Transverse colon (tissue), 4 donors: ENCODE measurements around the gene EPC2. TPM values are rescaled to one million over a fixed set of nuclear protein-coding genes. Genes with fewer than 3 reads are reported as not detected.

ENCODE experiments used
- DNase-seq: peaks from one replicate; pipeline ENCODE4 v3.0.0-alpha.2; 2019
- H3K27ac ChIP-seq, 4 donors: fragments of 200-600 bp; sonication (generic); 2 replicates each; pipeline ENCODE4 v1.5.1; 2016 to 2018; ENCODE audit warnings: inconsistent platforms in 4 of 4
- H3K27me3 ChIP-seq: fragments of 200-600 bp; sonication (generic); 2 replicates; pipeline ENCODE4 v1.5.1; 2017; ENCODE audit warnings: inconsistent platforms
- H3K36me3 ChIP-seq, 4 donors: fragments of 200-600 bp; sonication (generic); 2 replicates each; pipeline ENCODE4 v1.5.1; 2017 to 2019; ENCODE audit warnings: inconsistent platforms in 4 of 4
- H3K4me1 ChIP-seq, 4 donors: fragments of 200-600 bp; sonication (generic); 2 replicates each; pipeline ENCODE4 v1.5.1; 2017 to 2020; ENCODE audit warnings: inconsistent platforms in 4 of 4
- H3K4me3 ChIP-seq, 4 donors: fragments of 200-600 bp; sonication (generic); 1 replicate in 1 of 4; 2 replicates in 3 of 4; pipeline versions ENCODE4 v1.5.1 to v1.6.1; 2017 to 2019; ENCODE audit warnings: inconsistent platforms in 4 of 4
- H3K9me3 ChIP-seq, 2 donors: fragments of 200-600 bp; sonication (generic); 2 replicates each; pipeline ENCODE4 v1.5.1; 2017 to 2019; ENCODE audit warnings: inconsistent platforms in 2 of 2
- EP300 ChIP-seq: sonication (generic); formaldehyde crosslinking; IDR thresholded peaks from one replicate; pipeline ENCODE4 v1.6.1; 2017; ENCODE audit warnings: antibody characterized with exemption, low read depth
- POLR2A ChIP-seq: fragments of 450-650 bp; IDR thresholded peaks from one replicate; pipeline ENCODE4 v1.6.1; 2016; ENCODE audit warnings: antibody characterized with exemption, mild to moderate bottlenecking, moderate library complexity
- POLR2AphosphoS5 ChIP-seq, 3 donors: sonication (generic); formaldehyde crosslinking; IDR thresholded peaks; one replicate each; pipeline ENCODE4 v1.6.1; 2016; ENCODE audit warnings: antibody characterized with exemption in 3 of 3
- WGBS, 2 donors: methylation state at CpG; one replicate each; pipeline ENCODE4 v1.1.5; 2018; ENCODE audit warnings: low coverage in 1 of 2; 5-methylcytosine and 5-hydroxymethylcytosine counted together
- in situ Hi-C, 4 donors: fragments of 200-750 bp; cut with MboI; loops; one replicate each; pipeline versions ENCODE4 v1.15.0 to v1.15.1; 2017; ENCODE audit warnings: low sequenced_read_pairs in 3 of 4, low pct_ligation_motif_present in 1 of 4, low pct_unique_long_range_greater_than_20kb in 1 of 4
- intact Hi-C: fragments of 100-400 bp; cut with DNase I; formaldehyde crosslinking; loops from one replicate; pipeline ENCODE4 v1.15.1; 2023; ENCODE audit warnings: low total_unique reads
- total RNA-seq, 4 donors: library from RNA; depleted of rRNA; stranded (reverse); fragments of >200 nt; gene quantifications; one replicate each; pipeline ENCODE4 v1.1.0, GENCODE V29; 2016
- TF ChIP-seq, protein P1 (sequence below), 5 experiments: fragments of 200-600 bp in 3 of 5; fragments of 450-650 bp in 2 of 5; sonication (generic) in 3 of 5; IDR thresholded peaks; 1 replicate in 2 of 5; 2 replicates in 3 of 5; pipeline ENCODE4 v1.5.1; 2016 to 2017; ENCODE audit warnings: antibody characterized with exemption in 5 of 5, inconsistent platforms in 3 of 5, mild to moderate bottlenecking in 2 of 5, moderate library complexity in 1 of 5

Gene EPC2
- total RNA-seq, 4 donors from 2014 or later = 18.3 to 40.4 (median 25.7) TPM

DNA sequence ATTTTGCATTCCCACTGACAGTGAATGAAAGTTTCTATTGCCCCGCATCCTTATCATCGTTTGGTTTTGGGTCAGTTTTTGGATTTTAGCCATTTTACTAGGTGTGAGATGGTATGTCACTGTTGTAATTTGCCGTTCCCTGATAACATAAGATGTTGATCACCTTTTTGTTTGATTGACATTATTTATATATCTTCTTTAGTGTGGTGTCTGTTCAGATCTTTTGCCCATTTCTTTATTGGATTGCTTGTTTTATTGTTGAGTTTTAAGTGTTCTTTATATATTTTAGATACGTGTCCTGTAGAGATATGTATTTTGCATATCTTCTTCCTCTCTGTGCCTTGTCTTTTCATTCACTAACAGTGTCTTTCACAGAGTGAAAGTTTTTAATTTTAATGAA lies 55.3 kb downstream of the EPC2 start:
- no peak for TF ChIP-seq POLR2AphosphoS5 (IDR thresholded peaks at IDR 0.05)
- no peak for TF ChIP-seq EP300
- TF ChIP-seq, protein P1, sequence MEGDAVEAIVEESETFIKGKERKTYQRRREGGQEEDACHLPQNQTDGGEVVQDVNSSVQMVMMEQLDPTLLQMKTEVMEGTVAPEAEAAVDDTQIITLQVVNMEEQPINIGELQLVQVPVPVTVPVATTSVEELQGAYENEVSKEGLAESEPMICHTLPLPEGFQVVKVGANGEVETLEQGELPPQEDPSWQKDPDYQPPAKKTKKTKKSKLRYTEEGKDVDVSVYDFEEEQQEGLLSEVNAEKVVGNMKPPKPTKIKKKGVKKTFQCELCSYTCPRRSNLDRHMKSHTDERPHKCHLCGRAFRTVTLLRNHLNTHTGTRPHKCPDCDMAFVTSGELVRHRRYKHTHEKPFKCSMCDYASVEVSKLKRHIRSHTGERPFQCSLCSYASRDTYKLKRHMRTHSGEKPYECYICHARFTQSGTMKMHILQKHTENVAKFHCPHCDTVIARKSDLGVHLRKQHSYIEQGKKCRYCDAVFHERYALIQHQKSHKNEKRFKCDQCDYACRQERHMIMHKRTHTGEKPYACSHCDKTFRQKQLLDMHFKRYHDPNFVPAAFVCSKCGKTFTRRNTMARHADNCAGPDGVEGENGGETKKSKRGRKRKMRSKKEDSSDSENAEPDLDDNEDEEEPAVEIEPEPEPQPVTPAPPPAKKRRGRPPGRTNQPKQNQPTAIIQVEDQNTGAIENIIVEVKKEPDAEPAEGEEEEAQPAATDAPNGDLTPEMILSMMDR (IDR thresholded peaks at IDR 0.05) = no peak
- TF ChIP-seq POLR2A = no peak
- intact Hi-C loops = no loop called here
- in situ Hi-C loops = no loop called here
- DNase-seq = no peak
- no peaks in the 10 kb centered on the region for H3K4me1 ChIP-seq
- H3K27me3 ChIP-seq = no peaks in the 10 kb centered on the region
- H3K27ac ChIP-seq = no peak overlapping the region
- no peak overlapping the region for H3K4me3 ChIP-seq
- WGBS, 2 donors = 85 to 100% methylated on average over 4 of the region's 4 CpGs
- H3K9me3 ChIP-seq = peaks cover 6 to 13% of the 10 kb centered on the region in 2 donors
- H3K36me3 ChIP-seq = peaks cover 0 to 12% (median 0%) of the 10 kb centered on the region in 4 donors

DNA sequence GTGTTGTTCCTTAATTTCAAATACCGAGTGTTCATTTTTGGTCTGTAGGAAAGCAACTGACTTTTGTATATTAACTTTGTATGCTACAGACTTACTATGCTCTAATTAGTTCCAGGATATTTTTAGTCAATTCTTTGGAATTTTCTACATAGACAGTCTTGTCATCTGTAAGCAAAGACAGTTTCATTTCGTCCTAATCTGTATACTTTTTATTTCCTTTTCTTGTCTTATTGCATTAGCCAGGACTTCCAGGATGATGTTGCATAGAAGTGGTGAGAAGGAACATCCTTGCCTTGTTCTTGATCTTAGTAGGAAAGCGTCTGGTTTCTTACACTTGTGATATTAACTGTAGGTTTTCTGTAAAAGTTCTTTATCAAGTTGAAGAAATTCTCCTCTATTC lies 56.5 kb downstream of the EPC2 start:
- TF ChIP-seq EP300 = no peak
- TF ChIP-seq POLR2AphosphoS5 (IDR thresholded peaks at IDR 0.05) = no peak
- no peak for TF ChIP-seq POLR2A
- TF ChIP-seq, protein P1 (IDR thresholded peaks at IDR 0.05) = no peak
- intact Hi-C loops = no loop called here
- Histone ChIP-seq H3K9me3 (peaks cover 6 to 13% of the 10 kb centered on the region in 2 donors), H3K36me3 (peaks cover 0 to 13% (median 0%) of the 10 kb centered on the region in 4 donors), H3K4me1 (no peaks in the 10 kb centered on the region), H3K4me3 (no peak overlapping the region), H3K27ac (no peak overlapping the region), H3K27me3 (no peaks in the 10 kb centered on the region)
- WGBS, 2 donors = 92 to 100% methylated on average over 3 of the region's 3 CpGs
- DNase-seq = no peak
- in situ Hi-C loops = no loop called here

DNA sequence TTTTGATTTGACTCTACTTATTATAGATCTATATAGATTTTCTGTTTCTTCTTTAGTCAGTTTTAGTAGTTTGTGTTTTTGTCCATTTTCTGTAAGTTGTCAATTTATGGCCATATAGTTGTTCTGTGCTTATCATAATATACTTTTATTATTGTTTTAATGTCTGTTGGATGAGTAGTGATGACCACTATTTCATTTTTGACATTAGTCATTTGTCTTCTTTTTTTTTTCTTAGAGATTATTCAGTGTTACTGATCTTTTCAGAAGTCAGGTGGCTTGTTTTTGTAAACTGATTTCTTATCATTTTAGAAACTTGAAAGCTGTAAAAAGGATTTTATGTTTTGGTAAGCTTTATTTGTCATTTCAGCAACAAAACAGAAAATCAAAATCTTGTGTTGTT lies 57.3 kb downstream of the EPC2 start:
- DNase-seq = no peak
- TF ChIP-seq POLR2AphosphoS5 (IDR thresholded peaks at IDR 0.05) = no peak
- no peak for TF ChIP-seq EP300
- no peak for TF ChIP-seq POLR2A
- TF ChIP-seq, protein P1 (IDR thresholded peaks at IDR 0.05) = no peak
- H3K36me3 ChIP-seq = peaks cover 0 to 13% (median 0%) of the 10 kb centered on the region in 4 donors
- H3K4me3 ChIP-seq = no peak overlapping the region
- H3K27me3 ChIP-seq = no peaks in the 10 kb centered on the region
- in situ Hi-C loops (no loop called here), intact Hi-C loops (no loop called here)
- H3K4me1 ChIP-seq = no peaks in the 10 kb centered on the region
- H3K9me3 ChIP-seq = peaks cover 6 to 13% of the 10 kb centered on the region in 2 donors
- H3K27ac ChIP-seq = no peak overlapping the region

DNA sequence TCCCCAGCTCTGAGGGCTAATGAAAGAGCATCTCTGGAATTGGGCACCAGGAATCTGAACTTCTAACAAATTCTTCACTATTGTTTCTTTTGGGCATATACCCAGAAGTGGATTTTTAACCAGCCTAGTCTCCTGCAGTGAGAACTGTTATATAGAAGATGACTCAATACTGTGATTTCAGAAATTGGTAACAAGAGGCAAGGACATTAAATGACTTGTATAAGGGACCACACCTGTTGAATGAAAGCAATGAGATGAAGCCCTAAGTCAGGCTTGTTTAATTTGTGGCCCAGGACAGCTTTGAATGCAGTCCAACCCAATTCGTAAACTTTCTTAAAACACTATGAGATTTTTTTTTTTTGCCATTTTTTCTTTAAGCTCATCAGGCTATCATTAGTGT lies 57.9 kb downstream of the EPC2 start:
- intact Hi-C loops = no loop called here
- Histone ChIP-seq H3K9me3 (peaks cover 6 to 13% of the 10 kb centered on the region in 2 donors), H3K27me3 (no peaks in the 10 kb centered on the region), H3K27ac (no peak overlapping the region), H3K36me3 (peaks cover 0 to 13% (median 0%) of the 10 kb centered on the region in 4 donors), H3K4me3 (no peak overlapping the region), H3K4me1 (no peaks in the 10 kb centered on the region)
- in situ Hi-C loops = no loop called here
- WGBS, 2 donors = 93 to 100% methylated on average over 1 of the region's 1 CpG
- DNase-seq = no peak
- TF ChIP-seq POLR2A = no peak
- no peak for TF ChIP-seq POLR2AphosphoS5 (IDR thresholded peaks at IDR 0.05)
- no peak for TF ChIP-seq EP300
- TF ChIP-seq, protein P1 (IDR thresholded peaks at IDR 0.05) = no peak
